ENCODE results near the gene DNMT3A.

GRCh38 chr2:25303633-25304236 lies 38.0 kb downstream of the DNMT3A start:
- no peak for TF ChIP-seq EZH2 (IDR thresholded peaks at IDR 0.05)
- TF ChIP-seq POLR2AphosphoS5 (IDR thresholded peaks at IDR 0.05; ENCODE audit: borderline replicate concordance, low read depth, low read length): no peak
